Effector memory CD4-positive, alpha-beta T cell (primary cell): ENCODE data around the gene C2CD4A.
"Not testable (repeated sequence)": the region's sequence is repeated elsewhere in the genome, so short reads cannot be mapped to it uniquely, and the experiment has no call there.

Experiments used
- DNase-seq, 3 donors: peaks; one replicate each; pipeline ENCODE4 v3.0.0-alpha.2; 2020
- H3K27ac ChIP-seq: 2 replicates; pipeline ENCODE4 v1.7.0; 2013; ENCODE audit warnings: mild to moderate bottlenecking, low read length, moderate library complexity; ENCODE audit not compliant: insufficient read depth, poor library complexity, severe bottlenecking
- H3K27me3 ChIP-seq: replicated peaks from 2 replicates; pipeline ENCODE4 v1.7.0; 2013; ENCODE audit warnings: mild to moderate bottlenecking, low read length; ENCODE audit not compliant: insufficient read depth, control insufficient read depth, poor library complexity, severe bottlenecking
- H3K36me3 ChIP-seq: 2 replicates; pipeline ENCODE4 v1.7.0; 2013; ENCODE audit warnings: mild to moderate bottlenecking, low read length, moderate library complexity; ENCODE audit not compliant: control insufficient read depth, insufficient read depth
- H3K4me1 ChIP-seq: 2 replicates; pipeline ENCODE4 v1.7.0; 2013; ENCODE audit warnings: low read length, mild to moderate bottlenecking; ENCODE audit not compliant: control insufficient read depth, insufficient read depth, poor library complexity, severe bottlenecking
- H3K4me3 ChIP-seq: 2 replicates; pipeline ENCODE4 v1.7.0; 2013; ENCODE audit warnings: low read length, low read depth, mild to moderate bottlenecking; ENCODE audit not compliant: insufficient read depth, poor library complexity, severe bottlenecking
- H3K9me3 ChIP-seq: 2 replicates; pipeline ENCODE4 v1.7.0; 2013; ENCODE audit warnings: mild to moderate bottlenecking, low read length, moderate library complexity; ENCODE audit not compliant: control insufficient read depth

Gene C2CD4A

DNA sequence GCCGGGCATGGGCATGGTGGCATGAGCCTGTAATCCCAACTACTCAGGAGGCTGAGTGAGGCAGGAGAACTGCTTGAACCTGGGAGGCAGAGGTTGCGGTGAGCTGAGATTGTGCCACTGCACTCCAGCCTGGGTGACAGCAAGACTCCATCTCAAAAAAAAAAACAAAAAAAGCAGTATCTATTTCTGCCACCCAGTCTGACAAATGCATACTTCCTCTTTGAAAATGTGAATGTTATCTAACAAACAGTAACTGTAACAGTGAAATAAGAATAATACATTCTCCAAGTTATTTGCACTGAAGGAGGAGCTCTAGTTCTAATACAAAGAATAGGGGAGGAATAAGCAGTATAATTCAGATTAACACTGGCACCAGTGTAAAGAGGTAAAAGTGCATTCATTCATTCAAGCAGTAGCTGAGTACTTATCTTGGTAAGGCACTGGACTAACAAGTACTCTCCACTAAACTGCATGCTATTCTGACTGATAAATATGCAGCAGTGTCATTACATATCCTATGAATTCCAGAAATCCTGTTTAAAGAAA lies 19.4 kb upstream of the C2CD4A start:
- no peaks in the 10 kb centered on the region for H3K9me3 ChIP-seq

DNA sequence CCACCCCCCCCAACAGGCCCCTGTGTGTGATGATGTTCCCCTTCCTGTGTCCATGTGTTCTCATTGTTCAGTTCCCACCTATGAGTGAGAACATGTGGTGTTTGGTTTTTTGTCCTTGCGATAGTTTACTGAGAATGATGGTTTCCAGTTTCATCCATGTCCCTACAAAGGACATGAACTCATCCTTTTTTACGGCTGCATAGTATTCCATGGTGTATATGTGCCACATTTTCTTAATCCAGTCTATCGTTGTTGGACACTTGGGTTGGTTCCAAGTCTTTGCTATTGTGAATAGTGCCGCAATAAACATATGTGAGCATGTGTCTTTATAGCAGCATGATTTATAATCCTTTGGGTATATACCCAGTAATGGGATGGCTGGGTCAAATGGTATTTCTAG lies 18.5 kb upstream of the C2CD4A start:
- DNase-seq, H3K9me3 ChIP-seq, H3K4me1 ChIP-seq, H3K36me3 ChIP-seq, H3K27me3 ChIP-seq, H3K27ac ChIP-seq, H3K4me3 ChIP-seq: not testable (repeated sequence)

More for the DNA sequence above, 19.4 kb upstream of the C2CD4A start:
- Histone ChIP-seq H3K27me3 (no peaks in the 10 kb centered on the region), H3K27ac (no peak overlapping the region), H3K4me1 (no peaks in the 10 kb centered on the region), H3K4me3 (no peak overlapping the region), H3K36me3 (no peaks in the 10 kb centered on the region)
- DNase-seq: no peak

DNA sequence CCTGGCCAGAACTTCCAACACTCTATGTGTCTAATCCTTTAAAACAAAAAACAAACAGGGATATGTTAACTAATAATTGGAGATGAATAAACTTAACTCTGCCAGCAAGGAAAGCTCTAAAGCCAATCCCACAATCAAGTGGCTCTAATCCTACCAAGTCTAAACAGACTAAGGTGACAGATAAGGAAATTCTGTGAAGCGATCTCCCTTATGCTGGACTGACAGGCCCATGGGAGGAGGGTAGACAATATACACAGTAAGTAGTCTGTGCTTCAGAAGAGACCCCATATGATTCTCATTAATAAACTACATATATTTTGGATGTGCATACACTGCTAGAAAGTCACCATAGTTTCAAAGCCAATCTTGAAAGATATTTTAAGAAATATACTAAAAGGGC lies 16.7 kb upstream of the C2CD4A start:
- H3K27ac ChIP-seq: no peak overlapping the region
- H3K27me3 ChIP-seq: no peaks in the 10 kb centered on the region
- no peaks in the 10 kb centered on the region for H3K4me1 ChIP-seq
- no peaks in the 10 kb centered on the region for H3K9me3 ChIP-seq
- no peak for DNase-seq
- no peak overlapping the region for H3K4me3 ChIP-seq
- H3K36me3 ChIP-seq: no peaks in the 10 kb centered on the region

DNA sequence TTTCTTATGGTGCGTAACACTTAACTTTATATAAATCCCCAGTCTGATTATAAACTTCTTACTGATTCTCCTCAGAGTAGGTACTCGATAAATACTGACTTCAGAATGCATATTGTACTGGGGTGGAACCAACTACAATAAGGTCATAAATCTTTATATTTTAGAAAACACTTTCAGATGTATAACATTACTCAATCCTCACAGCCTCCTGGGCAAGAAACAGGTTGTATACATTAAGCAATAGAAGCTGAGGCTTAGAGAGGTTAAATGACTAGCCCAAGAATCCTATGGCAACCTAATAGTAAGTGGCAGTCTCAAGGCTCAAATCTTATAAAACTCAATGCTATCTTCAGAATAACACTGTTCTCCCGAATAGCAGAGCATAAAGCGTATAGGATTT lies 15.6 kb upstream of the C2CD4A start:
- no peak for DNase-seq
- Histone ChIP-seq H3K4me3 (no peak overlapping the region), H3K9me3 (no peaks in the 10 kb centered on the region), H3K27me3 (no peaks in the 10 kb centered on the region), H3K27ac (no peak overlapping the region), H3K36me3 (no peaks in the 10 kb centered on the region), H3K4me1 (no peaks in the 10 kb centered on the region)

DNA sequence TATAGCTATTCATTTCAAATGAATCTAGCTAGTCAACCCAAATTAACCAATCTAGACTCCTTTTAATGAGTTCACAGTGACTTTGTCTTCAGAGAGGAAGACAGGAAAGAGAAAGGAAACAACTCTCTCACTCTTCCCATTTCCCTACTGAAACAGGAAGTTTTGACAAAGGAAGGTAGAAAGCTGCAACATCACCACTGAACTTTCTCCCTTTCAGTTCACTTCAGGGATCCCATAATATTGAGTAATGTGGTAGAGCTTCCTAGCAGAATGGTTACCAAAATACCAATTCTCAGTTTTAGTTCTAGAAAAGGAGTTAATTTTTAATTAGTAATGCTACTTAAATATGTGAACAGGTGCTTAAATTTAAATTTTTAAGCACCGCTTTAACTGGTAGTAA lies 14.1 kb upstream of the C2CD4A start:
- H3K27ac ChIP-seq: no peak overlapping the region
- DNase-seq: no peak
- H3K4me3 ChIP-seq: no peak overlapping the region
- no peaks in the 10 kb centered on the region for H3K36me3 ChIP-seq
- no peaks in the 10 kb centered on the region for H3K4me1 ChIP-seq
- no peaks in the 10 kb centered on the region for H3K9me3 ChIP-seq
- no peaks in the 10 kb centered on the region for H3K27me3 ChIP-seq

DNA sequence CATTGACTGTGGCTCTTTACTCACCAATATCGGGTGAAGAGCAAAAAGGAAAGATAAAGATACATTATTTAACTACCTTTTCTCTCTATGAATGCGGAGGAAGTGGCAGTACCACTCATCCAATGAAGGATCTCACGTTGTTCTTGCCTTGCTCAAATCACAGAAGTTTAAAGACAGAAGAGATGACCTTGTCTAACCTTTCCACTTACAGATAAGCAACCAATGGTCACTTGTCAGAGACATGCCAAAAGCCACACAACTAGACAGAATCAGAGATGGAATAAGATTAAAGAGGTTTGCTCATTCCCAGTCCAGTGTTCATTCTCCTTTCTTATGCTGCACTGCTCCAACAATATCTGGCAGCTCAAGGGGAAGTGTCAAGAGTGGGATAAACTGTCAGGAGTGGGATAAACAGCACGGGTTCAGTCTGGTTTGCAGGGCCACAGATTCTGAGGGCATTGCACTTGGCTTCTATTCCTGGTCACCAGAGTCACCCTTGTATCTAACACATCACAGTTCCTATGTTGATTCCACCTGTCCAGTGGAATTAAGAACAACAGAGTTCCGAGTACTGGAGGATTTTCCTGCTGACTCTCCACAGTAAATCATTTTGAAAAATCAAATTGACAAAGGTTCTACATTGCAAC lies 13.2 kb upstream of the C2CD4A start:
- Histone ChIP-seq H3K36me3 (no peaks in the 10 kb centered on the region), H3K27me3 (no peaks in the 10 kb centered on the region), H3K27ac (no peak overlapping the region), H3K9me3 (no peaks in the 10 kb centered on the region), H3K4me3 (no peak overlapping the region), H3K4me1 (peaks cover 2% of the 10 kb centered on the region)
- no peak for DNase-seq

DNA sequence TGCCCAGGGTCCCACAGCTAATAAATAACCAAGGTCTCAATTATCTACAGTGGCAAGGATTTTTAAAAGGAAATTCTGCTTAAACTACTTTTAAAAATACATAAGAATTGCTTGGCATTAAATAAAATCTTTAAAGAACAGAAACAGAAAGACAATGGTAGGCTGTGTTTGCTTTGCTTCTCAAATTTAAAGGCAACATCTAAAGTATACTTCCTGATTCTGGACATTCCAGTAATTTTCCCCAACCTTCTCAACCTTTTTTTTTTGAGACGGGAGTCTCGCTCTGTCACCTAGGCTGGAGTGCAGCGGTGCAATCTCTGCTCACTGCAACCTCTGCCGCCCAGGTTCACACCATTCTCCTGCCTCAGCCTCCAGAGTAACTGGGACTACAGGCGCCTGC lies 11.8 kb upstream of the C2CD4A start:
- Histone ChIP-seq H3K27ac (no peak overlapping the region), H3K9me3 (no peaks in the 10 kb centered on the region), H3K36me3 (no peaks in the 10 kb centered on the region), H3K4me1 (peaks cover 3% of the 10 kb centered on the region), H3K4me3 (no peak overlapping the region), H3K27me3 (no peaks in the 10 kb centered on the region)
- no peak for DNase-seq

DNA sequence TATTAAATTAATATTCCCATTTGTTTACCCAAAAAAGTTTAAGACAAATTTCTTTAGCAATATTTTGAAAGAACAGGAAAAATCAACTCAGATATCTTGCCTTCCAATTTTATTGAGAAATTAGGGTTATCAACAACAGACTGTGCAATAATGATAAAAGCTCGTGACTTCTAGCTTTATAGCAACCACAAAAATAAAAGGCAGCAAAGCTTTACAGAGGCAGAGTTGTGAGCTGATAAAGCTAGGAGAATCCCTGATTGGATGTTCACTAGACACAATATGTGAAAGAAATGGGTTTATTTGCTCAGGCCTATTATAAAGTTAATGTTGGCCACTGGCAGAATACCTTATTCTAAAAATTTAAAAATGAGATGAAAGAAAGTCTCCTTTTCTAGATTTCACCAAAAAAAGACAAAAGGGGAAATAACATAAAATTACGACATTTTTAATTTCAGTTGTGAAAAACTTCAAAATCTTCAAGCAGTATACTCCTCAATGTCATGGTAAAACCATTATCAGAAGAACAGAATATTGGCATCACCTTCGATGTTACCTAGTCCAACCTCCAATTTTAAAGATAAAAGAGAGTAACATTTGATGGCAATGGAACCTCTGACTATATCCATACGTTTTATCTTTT lies 9.3 kb upstream of the C2CD4A start:
- no peak overlapping the region for H3K4me3 ChIP-seq
- H3K9me3 ChIP-seq: no peaks in the 10 kb centered on the region
- H3K27me3 ChIP-seq: no peaks in the 10 kb centered on the region
- peaks cover 3% of the 10 kb centered on the region for H3K4me1 ChIP-seq
- no peaks in the 10 kb centered on the region for H3K36me3 ChIP-seq
- no peak overlapping the region for H3K27ac ChIP-seq
- DNase-seq: no peak

DNA sequence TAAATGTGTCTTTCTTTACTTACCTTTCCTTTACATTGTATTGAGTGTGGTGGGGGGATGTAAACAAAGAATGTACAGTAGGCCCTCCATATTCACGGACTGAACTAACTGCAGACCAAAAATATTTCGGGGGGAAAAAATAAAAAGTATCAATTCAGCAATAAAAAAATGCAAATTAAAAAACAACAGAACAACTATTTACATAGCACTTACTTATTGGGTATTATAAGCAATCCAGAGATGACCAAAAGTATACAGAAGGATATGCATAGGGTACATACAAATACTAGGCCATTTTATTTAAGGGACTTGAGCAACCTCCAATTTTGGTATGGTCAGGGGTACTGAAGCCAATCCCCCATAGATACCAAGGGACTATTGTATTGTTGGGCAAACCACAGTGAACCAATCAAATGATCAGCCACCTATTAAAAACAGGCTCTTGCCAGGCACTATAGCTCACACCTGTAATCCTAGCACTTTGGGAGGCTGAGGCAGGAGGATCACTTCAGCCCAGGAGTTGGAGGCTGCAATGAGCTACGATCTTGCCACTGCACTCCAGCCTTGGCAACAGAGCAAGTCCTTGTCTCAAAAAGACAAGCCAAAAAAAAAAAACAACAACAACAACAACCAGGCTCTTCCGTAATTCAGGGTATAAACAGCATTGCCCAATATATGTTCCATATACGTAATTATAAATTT lies 8.3 kb upstream of the C2CD4A start:
- Histone ChIP-seq H3K4me3 (no peak overlapping the region), H3K4me1 (peaks cover 3% of the 10 kb centered on the region), H3K27ac (no peak overlapping the region), H3K36me3 (no peaks in the 10 kb centered on the region), H3K9me3 (no peaks in the 10 kb centered on the region), H3K27me3 (no peaks in the 10 kb centered on the region)
- DNase-seq: no peak
